SK-N-SH treated with all-trans-retinoic acid at 6 μM for 48 hours (cell line): ENCODE data around the gene ZNF140.

Experiments
- ATAC-seq: fragments of 200-7000 bp; cut with Tn5 transposase; 3 replicates; pipeline ENCODE4 v1.9.1; 2020; ENCODE audit warnings: mild to moderate bottlenecking, moderate library complexity
- ARNTL ChIP-seq: fragments of 450-650 bp; formaldehyde crosslinking; IDR thresholded peaks from 2 replicates; pipeline ENCODE4 v1.5.0; 2020; ENCODE audit warnings: low read depth, mild to moderate bottlenecking, moderate library complexity, borderline replicate concordance
- CREB5 ChIP-seq: fragments of 250-450 bp; sonication (Bioruptor Pico); IDR thresholded peaks from 2 replicates; pipeline ENCODE4 v1.5.1; 2020; ENCODE audit warnings: low read depth, mild to moderate bottlenecking, moderate library complexity
- CSDC2 ChIP-seq: fragments of 250-450 bp; sonication (Bioruptor Pico); IDR thresholded peaks from 2 replicates; pipeline ENCODE4 v1.5.0; 2020; ENCODE audit warnings: mild to moderate bottlenecking, moderate library complexity
- ESRRG ChIP-seq: fragments of 250-450 bp; sonication (Bioruptor Pico); IDR thresholded peaks from 2 replicates; pipeline ENCODE4 v1.6.1; 2021; ENCODE audit warnings: mild to moderate bottlenecking
- ISL1 ChIP-seq: fragments of 250-450 bp; sonication (Bioruptor Pico); IDR thresholded peaks from 2 replicates; pipeline ENCODE4 v2.1.2; 2022; ENCODE audit warnings: mild to moderate bottlenecking, moderate library complexity
- OSR1 ChIP-seq: fragments of 250-450 bp; sonication (Bioruptor Pico); IDR thresholded peaks from 2 replicates; pipeline ENCODE4 v1.8.0; 2022; ENCODE audit warnings: moderate library complexity, mild to moderate bottlenecking, inconsistent platforms
- POU6F1 ChIP-seq: fragments of 250-450 bp; sonication (Bioruptor Pico); IDR thresholded peaks from 2 replicates; pipeline ENCODE4 v1.8.0; 2021; ENCODE audit warnings: low read depth, mild to moderate bottlenecking, moderate library complexity, borderline replicate concordance
- PPARA ChIP-seq: fragments of 250-450 bp; sonication (Bioruptor Pico); IDR thresholded peaks from 2 replicates; pipeline ENCODE4 v1.5.0; 2020; ENCODE audit warnings: mild to moderate bottlenecking, borderline replicate concordance
- RARB ChIP-seq: fragments of 250-450 bp; sonication (Bioruptor Pico); IDR thresholded peaks from 2 replicates; pipeline ENCODE4 v1.8.0; 2021; ENCODE audit warnings: mild to moderate bottlenecking, moderate library complexity
- SNAI2 ChIP-seq: fragments of 250-450 bp; sonication (Bioruptor Pico); IDR thresholded peaks from 2 replicates; pipeline ENCODE4 v1.5.0; 2020; ENCODE audit warnings: mild to moderate bottlenecking, moderate library complexity
- TCF4 ChIP-seq: fragments of 250-450 bp; sonication (Bioruptor Pico); IDR thresholded peaks from 2 replicates; pipeline ENCODE4 v1.8.0; 2021; ENCODE audit warnings: mild to moderate bottlenecking, moderate library complexity, borderline replicate concordance
- TOX ChIP-seq: fragments of 250-450 bp; sonication (Bioruptor Pico); IDR thresholded peaks from 2 replicates; pipeline ENCODE4 v1.8.0; 2021; ENCODE audit warnings: mild to moderate bottlenecking, moderate library complexity, borderline replicate concordance
- TSHZ2 ChIP-seq: fragments of 250-450 bp; sonication (Bioruptor Pico); IDR thresholded peaks from 2 replicates; pipeline ENCODE4 v1.5.0; 2020; ENCODE audit warnings: mild to moderate bottlenecking, moderate library complexity
- ZC3H10 ChIP-seq: fragments of 250-450 bp; sonication (Bioruptor Pico); IDR thresholded peaks from 2 replicates; pipeline ENCODE4 v1.5.1; 2021; ENCODE audit warnings: mild to moderate bottlenecking, moderate library complexity
- ZFP3 ChIP-seq: fragments of 250-450 bp; sonication (Bioruptor Pico); IDR thresholded peaks from 2 replicates; pipeline ENCODE4 v1.5.0; 2020; ENCODE audit warnings: mild to moderate bottlenecking, moderate library complexity
- ZFP30 ChIP-seq: fragments of 450-650 bp; formaldehyde crosslinking; IDR thresholded peaks from 2 replicates; pipeline ENCODE4 v1.5.0; 2022; ENCODE audit warnings: mild to moderate bottlenecking, moderate library complexity
- ZNF8 ChIP-seq: fragments of 450-650 bp; formaldehyde crosslinking; IDR thresholded peaks from 2 replicates; pipeline ENCODE4 v1.5.0; 2020; ENCODE audit warnings: mild to moderate bottlenecking, moderate library complexity
- TF ChIP-seq, protein P1 (sequence below): fragments of 250-450 bp; sonication (Bioruptor Pico); IDR thresholded peaks from 2 replicates; pipeline ENCODE4 v1.8.0; 2020; ENCODE audit warnings: mild to moderate bottlenecking, moderate library complexity, borderline replicate concordance
- TF ChIP-seq, protein P2 (sequence below): fragments of 250-450 bp; sonication (Bioruptor Pico); IDR thresholded peaks from 2 replicates; pipeline ENCODE4 v1.5.1; 2021; ENCODE audit warnings: mild to moderate bottlenecking, moderate library complexity

The ZNF140 gene

DNA sequence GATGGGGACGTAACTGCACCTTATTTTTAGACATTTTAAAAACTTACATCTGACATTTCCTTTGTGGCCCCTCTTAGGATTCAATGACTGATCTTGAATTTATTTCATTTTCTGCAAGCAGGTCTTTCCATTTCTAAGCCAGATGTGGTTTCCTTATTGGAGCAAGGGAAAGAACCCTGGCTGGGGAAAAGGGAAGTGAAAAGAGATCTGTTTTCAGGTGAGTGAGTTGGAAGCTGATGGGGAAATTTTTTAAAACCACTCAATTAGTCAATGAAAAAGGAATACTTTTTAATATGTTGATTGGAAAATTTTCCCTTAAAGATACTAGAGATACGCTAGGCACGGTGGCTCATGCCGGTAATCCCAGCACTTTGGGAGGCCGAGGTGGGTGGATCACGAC lies 2.6 kb downstream of the ZNF140 start:
- ATAC-seq = no peak
- TF ChIP-seq RARB (CRISPR knock-in tag) = no peak
- no peak for TF ChIP-seq TSHZ2 (CRISPR knock-in tag)
- TF ChIP-seq, protein P1, sequence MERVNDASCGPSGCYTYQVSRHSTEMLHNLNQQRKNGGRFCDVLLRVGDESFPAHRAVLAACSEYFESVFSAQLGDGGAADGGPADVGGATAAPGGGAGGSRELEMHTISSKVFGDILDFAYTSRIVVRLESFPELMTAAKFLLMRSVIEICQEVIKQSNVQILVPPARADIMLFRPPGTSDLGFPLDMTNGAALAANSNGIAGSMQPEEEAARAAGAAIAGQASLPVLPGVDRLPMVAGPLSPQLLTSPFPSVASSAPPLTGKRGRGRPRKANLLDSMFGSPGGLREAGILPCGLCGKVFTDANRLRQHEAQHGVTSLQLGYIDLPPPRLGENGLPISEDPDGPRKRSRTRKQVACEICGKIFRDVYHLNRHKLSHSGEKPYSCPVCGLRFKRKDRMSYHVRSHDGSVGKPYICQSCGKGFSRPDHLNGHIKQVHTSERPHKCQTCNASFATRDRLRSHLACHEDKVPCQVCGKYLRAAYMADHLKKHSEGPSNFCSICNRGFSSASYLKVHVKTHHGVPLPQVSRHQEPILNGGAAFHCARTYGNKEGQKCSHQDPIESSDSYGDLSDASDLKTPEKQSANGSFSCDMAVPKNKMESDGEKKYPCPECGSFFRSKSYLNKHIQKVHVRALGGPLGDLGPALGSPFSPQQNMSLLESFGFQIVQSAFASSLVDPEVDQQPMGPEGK (CRISPR knock-in tag) = no peak
- TF ChIP-seq PPARA (CRISPR knock-in tag) = no peak
- no peak for TF ChIP-seq ISL1 (CRISPR knock-in tag)
- TF ChIP-seq TOX (CRISPR knock-in tag) = no peak
- no peak for TF ChIP-seq ESRRG (CRISPR knock-in tag)

- no peak for ATAC-seq
- no peak for TF ChIP-seq ZFP30 (CRISPR knock-in tag)
- TF ChIP-seq ZFP3 (CRISPR knock-in tag) = no peak
- TF ChIP-seq CREB5 = no peak
- TF ChIP-seq PPARA (CRISPR knock-in tag) = no peak
- no peak for TF ChIP-seq TSHZ2 (CRISPR knock-in tag)
- TF ChIP-seq OSR1 (CRISPR knock-in tag) = no peak
- no peak for TF ChIP-seq TCF4 (CRISPR knock-in tag)
- TF ChIP-seq ISL1 (CRISPR knock-in tag) = no peak
- no peak for TF ChIP-seq ZC3H10
- TF ChIP-seq RARB (CRISPR knock-in tag) = no peak
- TF ChIP-seq CSDC2 (CRISPR knock-in tag) = no peak
- TF ChIP-seq SNAI2 (CRISPR knock-in tag) = no peak
- TF ChIP-seq POU6F1 (CRISPR knock-in tag) = no peak
- TF ChIP-seq ESRRG (CRISPR knock-in tag) = no peak
- TF ChIP-seq ARNTL (CRISPR knock-in tag) = no peak
- TF ChIP-seq TOX (CRISPR knock-in tag) = no peak
- no peak for TF ChIP-seq ZNF8 (CRISPR knock-in tag)
- TF ChIP-seq, protein P1 (CRISPR knock-in tag) = no peak
- TF ChIP-seq, protein P2, sequence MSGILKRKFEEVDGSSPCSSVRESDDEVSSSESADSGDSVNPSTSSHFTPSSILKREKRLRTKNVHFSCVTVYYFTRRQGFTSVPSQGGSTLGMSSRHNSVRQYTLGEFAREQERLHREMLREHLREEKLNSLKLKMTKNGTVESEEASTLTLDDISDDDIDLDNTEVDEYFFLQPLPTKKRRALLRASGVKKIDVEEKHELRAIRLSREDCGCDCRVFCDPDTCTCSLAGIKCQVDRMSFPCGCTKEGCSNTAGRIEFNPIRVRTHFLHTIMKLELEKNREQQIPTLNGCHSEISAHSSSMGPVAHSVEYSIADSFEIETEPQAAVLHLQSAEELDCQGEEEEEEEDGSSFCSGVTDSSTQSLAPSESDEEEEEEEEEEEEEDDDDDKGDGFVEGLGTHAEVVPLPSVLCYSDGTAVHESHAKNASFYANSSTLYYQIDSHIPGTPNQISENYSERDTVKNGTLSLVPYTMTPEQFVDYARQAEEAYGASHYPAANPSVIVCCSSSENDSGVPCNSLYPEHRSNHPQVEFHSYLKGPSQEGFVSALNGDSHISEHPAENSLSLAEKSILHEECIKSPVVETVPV (CRISPR knock-in tag) = no peak
Measured at GRCh38 chr12:133105620-133106019, 24.9 kb downstream of the ZNF140 start.
